Keratinocyte (primary cell): Measurements from ENCODE around the gene ALK. TPM values are rescaled to one million over a fixed set of nuclear protein-coding genes. Genes with fewer than 3 reads are reported as not detected.

ENCODE experiments used
- DNase-seq: peaks from one replicate; pipeline ENCODE4 v3.0.0-alpha.2; 2011; ENCODE audit warnings: low read depth, missing footprints, low spot score
- FAIRE-seq: peaks from 2 replicates; lab custom pipeline; 2011; peaks lifted over from hg19 to GRCh38; lab: Jason Lieb, UNC
- H2AFZ ChIP-seq: 2 replicates; pipeline ENCODE4 v1.6.0; 2012; ENCODE audit warnings: low read length, control low read depth, inconsistent platforms; ENCODE audit not compliant: control insufficient read depth
- H3K27ac ChIP-seq: 2 replicates; pipeline ENCODE4 v1.5.1; 2011; ENCODE audit warnings: low read length; ENCODE audit not compliant: control insufficient read depth, insufficient read depth
- H3K27me3 ChIP-seq: 3 replicates; pipeline ENCODE4 v1.6.0; 2011; ENCODE audit warnings: low read length; ENCODE audit not compliant: control insufficient read depth, insufficient read depth; ENCODE audit errors: extremely low read depth
- H3K36me3 ChIP-seq, 2 experiments: 2 replicates in 1 of 2; 3 replicates in 1 of 2; pipeline ENCODE4 v1.5.1; 2011; ENCODE audit warnings: low read length in 2 of 2, mild to moderate bottlenecking in 1 of 2; ENCODE audit not compliant: control insufficient read depth in 2 of 2, insufficient read depth in 2 of 2; ENCODE audit errors: extremely low read depth in 1 of 2
- H3K4me1 ChIP-seq: 3 replicates; pipeline ENCODE4 v1.5.1; 2011; ENCODE audit warnings: low read length; ENCODE audit not compliant: control insufficient read depth, insufficient read depth; ENCODE audit errors: extremely low read depth
- H3K4me2 ChIP-seq: 3 replicates; pipeline ENCODE4 v1.6.0; 2011; ENCODE audit warnings: low read depth, low read length; ENCODE audit not compliant: control insufficient read depth, insufficient read depth; ENCODE audit errors: extremely low read depth
- H3K4me3 ChIP-seq, 3 experiments: fragments of 200-600 bp in 1 of 3; sonication (generic) in 1 of 3; 2 replicates in 2 of 3; 3 replicates in 1 of 3; pipeline ENCODE4 v1.5.1; 2011 to 2016; ENCODE audit warnings: low read length in 3 of 3, mild to moderate bottlenecking in 3 of 3, control low read depth in 2 of 3, inconsistent platforms in 1 of 3, low read depth in 1 of 3, mixed read lengths in 1 of 3, mixed run types in 1 of 3, moderate library complexity in 1 of 3; ENCODE audit not compliant: control insufficient read depth in 2 of 3, insufficient read depth in 2 of 3; ENCODE audit errors: extremely low read depth in 1 of 3
- H3K79me2 ChIP-seq: 2 replicates; pipeline ENCODE4 v1.6.0; 2012; ENCODE audit warnings: low read length; ENCODE audit not compliant: control insufficient read depth, insufficient read depth
- H3K9ac ChIP-seq: 3 replicates; pipeline ENCODE4 v1.6.0; 2011; ENCODE audit warnings: low read length; ENCODE audit not compliant: control insufficient read depth, insufficient read depth; ENCODE audit errors: extremely low read depth
- H3K9me1 ChIP-seq: 3 replicates; pipeline ENCODE4 v1.6.0; 2011; ENCODE audit warnings: low read length; ENCODE audit not compliant: control insufficient read depth, insufficient read depth; ENCODE audit errors: extremely low read depth
- H3K9me3 ChIP-seq: 2 replicates; pipeline ENCODE4 v1.5.1; 2012; ENCODE audit warnings: low read depth, low read length; ENCODE audit not compliant: control insufficient read depth
- H4K20me1 ChIP-seq: 3 replicates; pipeline ENCODE4 v1.6.0; 2011; ENCODE audit warnings: low read length; ENCODE audit not compliant: control insufficient read depth, insufficient read depth; ENCODE audit errors: extremely low read depth
- EZH2 ChIP-seq: IDR thresholded peaks from one replicate; pipeline ENCODE4 v1.6.1; 2012; ENCODE audit warnings: inconsistent platforms, mild to moderate bottlenecking, low read length, moderate library complexity
- dilution Hi-C: fragments of 300-500 bp; cut with MboI; formaldehyde crosslinking; loops from one replicate; pipeline ENCODE4 v1.7.0; 2020; ENCODE audit warnings: low sequenced_read_pairs; ENCODE audit not compliant: extremely low pct_ligation_motif_present
- polyA plus RNA-seq, 5 experiments: library from polyadenylated mRNA; depleted of rRNA in 3 of 5; stranded (reverse) in 3 of 5; stranded (forward) in 1 of 5; unstranded in 1 of 5; fragments of >200 nt; gene quantifications; 1 replicate in 1 of 5; 2 replicates in 3 of 5; 3 replicates in 1 of 5; pipeline versions ENCODE4 v1.2.1 to v1.2.3, GENCODE V29; 2011 to 2012; ENCODE audit warnings: missing spikeins in 2 of 5, low read depth in 1 of 5, low replicate concordance in 1 of 5
- TF ChIP-seq, protein P1 (sequence below), 3 experiments: IDR thresholded peaks in 1 of 3; conservative IDR thresholded peaks in 1 of 3; optimal IDR thresholded peaks in 1 of 3; 2 replicates in 2 of 3; 3 replicates in 1 of 3; pipeline versions ENCODE3 to v1.5.1; 2011; ENCODE audit warnings: low read length in 3 of 3, mild to moderate bottlenecking in 3 of 3, moderate library complexity in 2 of 3, control low read depth in 1 of 3, inconsistent platforms in 1 of 3; ENCODE audit not compliant: insufficient read depth in 2 of 3; ENCODE audit errors: extremely low read depth in 1 of 3

Gene ALK
- polyA plus RNA-seq, 1 donor (not counting 4 experiments of a cell fraction or from before 2014, with no cell fraction given): not detected

DNA sequence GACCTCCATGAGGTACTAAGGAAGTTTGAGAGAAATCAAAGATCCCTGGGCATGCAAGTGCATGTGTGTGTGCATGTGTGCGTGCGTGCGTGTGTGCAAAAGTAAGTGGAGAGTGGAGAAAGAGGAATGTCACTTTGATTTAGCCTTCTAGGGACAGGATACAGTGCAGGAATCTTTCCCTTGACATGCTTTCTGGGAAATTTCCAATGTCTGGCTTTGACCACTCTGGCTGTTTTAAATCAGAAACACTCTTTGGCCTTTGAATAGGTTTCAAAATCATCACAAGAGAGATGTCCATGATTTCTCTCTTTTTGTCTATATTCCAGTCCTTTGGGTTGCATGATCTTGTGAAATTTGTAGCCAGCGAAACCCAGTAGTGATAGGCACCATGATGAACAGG is 162.0 kb downstream of the ALK start:
- DNase-seq (no peak), FAIRE-seq (no peak)
- Histone ChIP-seq H3K36me3 (no peaks in the 10 kb centered on the region), H3K4me1 (no peaks in the 10 kb centered on the region), H3K79me2 (no peaks in the 10 kb centered on the region), H3K9me3 (no peaks in the 10 kb centered on the region), H4K20me1 (no peaks in the 10 kb centered on the region), H3K4me3 (no peak overlapping the region), H3K9me1 (no peaks in the 10 kb centered on the region), H3K4me2 (no peak overlapping the region), H3K9ac (no peak overlapping the region), H3K27me3 (no peaks in the 10 kb centered on the region), H2AFZ (no peak overlapping the region), H3K27ac (no peak overlapping the region)
- TF ChIP-seq EZH2: no peak
- TF ChIP-seq, protein P1, sequence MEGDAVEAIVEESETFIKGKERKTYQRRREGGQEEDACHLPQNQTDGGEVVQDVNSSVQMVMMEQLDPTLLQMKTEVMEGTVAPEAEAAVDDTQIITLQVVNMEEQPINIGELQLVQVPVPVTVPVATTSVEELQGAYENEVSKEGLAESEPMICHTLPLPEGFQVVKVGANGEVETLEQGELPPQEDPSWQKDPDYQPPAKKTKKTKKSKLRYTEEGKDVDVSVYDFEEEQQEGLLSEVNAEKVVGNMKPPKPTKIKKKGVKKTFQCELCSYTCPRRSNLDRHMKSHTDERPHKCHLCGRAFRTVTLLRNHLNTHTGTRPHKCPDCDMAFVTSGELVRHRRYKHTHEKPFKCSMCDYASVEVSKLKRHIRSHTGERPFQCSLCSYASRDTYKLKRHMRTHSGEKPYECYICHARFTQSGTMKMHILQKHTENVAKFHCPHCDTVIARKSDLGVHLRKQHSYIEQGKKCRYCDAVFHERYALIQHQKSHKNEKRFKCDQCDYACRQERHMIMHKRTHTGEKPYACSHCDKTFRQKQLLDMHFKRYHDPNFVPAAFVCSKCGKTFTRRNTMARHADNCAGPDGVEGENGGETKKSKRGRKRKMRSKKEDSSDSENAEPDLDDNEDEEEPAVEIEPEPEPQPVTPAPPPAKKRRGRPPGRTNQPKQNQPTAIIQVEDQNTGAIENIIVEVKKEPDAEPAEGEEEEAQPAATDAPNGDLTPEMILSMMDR (optimal IDR thresholded peaks at IDR 0.05 in 1 of 3, IDR thresholded peaks at IDR 0.05 in 1 of 3, conservative IDR thresholded peaks at IDR 0.05 in 1 of 3; ENCODE audit: extremely low read depth in 1 of 3, insufficient read depth in 2 of 3, low read length in 3 of 3): no peak
- dilution Hi-C loops: no loop called here

DNA sequence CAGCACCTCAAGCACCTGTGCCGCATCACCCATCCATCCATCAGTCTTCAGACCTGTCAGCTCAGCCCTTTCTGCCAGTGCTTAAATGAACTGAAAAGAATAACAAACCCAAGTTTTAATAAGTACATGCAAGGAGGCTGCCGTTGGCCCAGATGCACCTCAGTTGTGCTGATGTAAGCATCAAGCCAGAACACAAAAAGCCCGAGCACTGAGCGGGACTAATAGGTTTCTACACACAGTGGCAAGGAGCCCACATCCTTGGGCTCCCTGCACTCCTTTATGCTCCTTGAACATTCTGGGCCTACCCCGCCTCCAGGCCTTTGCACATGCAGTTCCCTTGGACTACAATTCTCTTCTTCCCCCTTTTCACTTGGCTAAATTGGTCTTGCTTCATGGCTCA is 165.6 kb downstream of the ALK start:
- no peaks in the 10 kb centered on the region for H3K79me2 ChIP-seq
- peak; percentile 60 for FAIRE-seq
- H3K9me3 ChIP-seq: no peaks in the 10 kb centered on the region
- H2AFZ ChIP-seq: no peak overlapping the region
- H3K4me3 ChIP-seq: no peak overlapping the region
- no peaks in the 10 kb centered on the region for H3K36me3 ChIP-seq
- no peak overlapping the region for H3K27ac ChIP-seq
- TF ChIP-seq EZH2: no peak
- TF ChIP-seq, protein P1 (optimal IDR thresholded peaks at IDR 0.05 in 1 of 3, IDR thresholded peaks at IDR 0.05 in 1 of 3, conservative IDR thresholded peaks at IDR 0.05 in 1 of 3; ENCODE audit: extremely low read depth in 1 of 3, insufficient read depth in 2 of 3, low read length in 3 of 3): no peak
- no peaks in the 10 kb centered on the region for H3K9me1 ChIP-seq
- dilution Hi-C loops: no loop called here
- no peak overlapping the region for H3K9ac ChIP-seq
- no peaks in the 10 kb centered on the region for H4K20me1 ChIP-seq
- no peak overlapping the region for H3K4me2 ChIP-seq
- DNase-seq: no peak
- peaks cover 3% of the 10 kb centered on the region for H3K27me3 ChIP-seq
- no peaks in the 10 kb centered on the region for H3K4me1 ChIP-seq
